Measurements from ENCODE around the gene HS3ST1.

GRCh38 chr4:11412211-11412610, 16.5 kb downstream of the HS3ST1 start:
- no peak for TF ChIP-seq CTCF (IDR thresholded peaks at IDR 0.05; ENCODE audit: insufficient read depth, low read length)
- no peak for TF ChIP-seq POLR2AphosphoS5 (IDR thresholded peaks at IDR 0.05; ENCODE audit: low read depth)
- no peak for TF ChIP-seq GABPA (IDR thresholded peaks at IDR 0.05; ENCODE audit: low read depth)

Measured in HL-60 (cell line).